DND-41 (cell line): Measurements from ENCODE around the gene SPRYD3.

Experiments used
- ATAC-seq: fragments of 200-7000 bp; cut with Tn5 transposase; 3 replicates; pipeline ENCODE4 v1.9.1; 2021; ENCODE audit warnings: low read depth; ENCODE audit not compliant: insufficient read depth
- DNase-seq: peaks from one replicate; pipeline ENCODE4 v3.0.0-alpha.2; 2020
- H2AFZ ChIP-seq: 2 replicates; pipeline ENCODE4 v1.6.0; 2012; ENCODE audit warnings: low read depth, low read length
- H3K27ac ChIP-seq: 2 replicates; pipeline ENCODE4 v1.5.1; 2012; ENCODE audit warnings: low read length, inconsistent platforms
- H3K27me3 ChIP-seq: fragments of 200-600 bp; sonication (generic); 2 replicates; pipeline ENCODE4 v1.6.0; 2012; ENCODE audit warnings: low read length, mild to moderate bottlenecking, inconsistent platforms; ENCODE audit not compliant: insufficient read depth, poor library complexity
- H3K36me3 ChIP-seq: 2 replicates; pipeline ENCODE4 v1.5.1; 2012; ENCODE audit warnings: low read length, inconsistent platforms; ENCODE audit not compliant: insufficient read depth
- H3K4me1 ChIP-seq: 2 replicates; pipeline ENCODE4 v1.5.1; 2012; ENCODE audit warnings: mild to moderate bottlenecking, low read length; ENCODE audit not compliant: insufficient read depth
- H3K4me2 ChIP-seq: 2 replicates; pipeline ENCODE4 v1.6.0; 2012; ENCODE audit warnings: mild to moderate bottlenecking, moderate library complexity, low read length, inconsistent platforms; ENCODE audit not compliant: insufficient read depth
- H3K4me3 ChIP-seq, 2 experiments: fragments of 200-600 bp in 1 of 2; shearing (Covaris generic) in 1 of 2; 2 replicates each; pipeline ENCODE4 v1.5.1; 2012 to 2016; ENCODE audit warnings: inconsistent platforms in 2 of 2, low read length in 2 of 2, mild to moderate bottlenecking in 2 of 2, low read depth in 1 of 2, moderate library complexity in 1 of 2
- H3K79me2 ChIP-seq: 2 replicates; pipeline ENCODE4 v1.6.0; 2012; ENCODE audit warnings: low read length, inconsistent platforms; ENCODE audit not compliant: insufficient read depth
- H3K9ac ChIP-seq: 2 replicates; pipeline ENCODE4 v1.6.0; 2012; ENCODE audit warnings: low read depth, mild to moderate bottlenecking, inconsistent platforms, low read length, moderate library complexity
- H3K9me3 ChIP-seq: 2 replicates; pipeline ENCODE4 v1.5.1; 2012; ENCODE audit warnings: low read length, moderate library complexity, mild to moderate bottlenecking, inconsistent platforms; ENCODE audit not compliant: insufficient read depth, severe bottlenecking
- H4K20me1 ChIP-seq: 2 replicates; pipeline ENCODE4 v1.6.0; 2012; ENCODE audit warnings: low read length; ENCODE audit not compliant: insufficient read depth
- CTCF ChIP-seq: IDR thresholded peaks from 2 replicates; pipeline ENCODE4 v1.5.1; 2012; ENCODE audit warnings: borderline replicate concordance, low read length, moderate library complexity, mild to moderate bottlenecking; ENCODE audit not compliant: poor library complexity, severe bottlenecking; ENCODE audit errors: extremely low read depth
- EZH2 ChIP-seq: IDR thresholded peaks from 3 replicates; pipeline ENCODE4 v1.6.1; 2012; ENCODE audit warnings: borderline replicate concordance, low read depth, mild to moderate bottlenecking, moderate library complexity, low read length, inconsistent platforms; ENCODE audit not compliant: severe bottlenecking

Gene SPRYD3

GRCh38 chr12:53086361-53086760, 7.2 kb upstream of the SPRYD3 start:
- H3K9ac ChIP-seq, result no peak overlapping the region
- no peak overlapping the region for H3K4me2 ChIP-seq
- no peak overlapping the region for H2AFZ ChIP-seq
- H3K36me3 ChIP-seq, result no peaks in the 10 kb centered on the region
- no peaks in the 10 kb centered on the region for H3K9me3 ChIP-seq
- ATAC-seq (no peak), DNase-seq (no peak)
- H3K27ac ChIP-seq, result no peak overlapping the region
- H3K4me3 ChIP-seq, result no peak overlapping the region
- no peaks in the 10 kb centered on the region for H4K20me1 ChIP-seq
- no peaks in the 10 kb centered on the region for H3K4me1 ChIP-seq
- no peaks in the 10 kb centered on the region for H3K79me2 ChIP-seq
- no peak for TF ChIP-seq CTCF
- TF ChIP-seq EZH2, result no peak
- peaks cover 17% of the 10 kb centered on the region for H3K27me3 ChIP-seq

- Histone ChIP-seq H3K4me3 (no peak overlapping the region), H3K9me3 (no peaks in the 10 kb centered on the region), H3K9ac (no peak overlapping the region), H2AFZ (no peak overlapping the region), H3K4me1 (peaks cover 18% of the 10 kb centered on the region), H3K27me3 (peaks cover 6% of the 10 kb centered on the region), H3K79me2 (peaks cover 9% of the 10 kb centered on the region), H3K4me2 (no peak overlapping the region), H4K20me1 (no peaks in the 10 kb centered on the region), H3K36me3 (no peaks in the 10 kb centered on the region), H3K27ac (no peak overlapping the region)
- ATAC-seq (no peak), DNase-seq (no peak)
- TF ChIP-seq CTCF (no peak), EZH2 (no peak)
Observed at GRCh38 chr12:53082637-53083175, 3.5 kb upstream of the SPRYD3 start.

- no peaks in the 10 kb centered on the region for H3K9me3 ChIP-seq
- H3K4me2 ChIP-seq, result peak overlapping the region; percentile 82
- peak overlapping the region; percentile 51 to 63; a peak in 3 of 4 replicates for H3K4me3 ChIP-seq
- H3K36me3 ChIP-seq, result peaks cover 22% of the 10 kb centered on the region
- H3K27me3 ChIP-seq, result no peaks in the 10 kb centered on the region
- H3K4me1 ChIP-seq, result peaks cover 19% of the 10 kb centered on the region
- peak overlapping the region; percentile 72 for H2AFZ ChIP-seq
- peak overlapping the region; percentile 56 for H3K27ac ChIP-seq
- H3K9ac ChIP-seq, result peak overlapping the region; percentile 64
- H3K79me2 ChIP-seq, result peaks cover 9% of the 10 kb centered on the region
- no peak for TF ChIP-seq EZH2
- no peak for TF ChIP-seq CTCF
- DNase-seq, result no peak
- ATAC-seq, result no peak
- H4K20me1 ChIP-seq, result no peaks in the 10 kb centered on the region
Observed at GRCh38 chr12:53078425-53079225, 565 bp downstream of the SPRYD3 start.
